Measurements from ENCODE around the gene ALG12.

The ALG12 gene

DNA sequence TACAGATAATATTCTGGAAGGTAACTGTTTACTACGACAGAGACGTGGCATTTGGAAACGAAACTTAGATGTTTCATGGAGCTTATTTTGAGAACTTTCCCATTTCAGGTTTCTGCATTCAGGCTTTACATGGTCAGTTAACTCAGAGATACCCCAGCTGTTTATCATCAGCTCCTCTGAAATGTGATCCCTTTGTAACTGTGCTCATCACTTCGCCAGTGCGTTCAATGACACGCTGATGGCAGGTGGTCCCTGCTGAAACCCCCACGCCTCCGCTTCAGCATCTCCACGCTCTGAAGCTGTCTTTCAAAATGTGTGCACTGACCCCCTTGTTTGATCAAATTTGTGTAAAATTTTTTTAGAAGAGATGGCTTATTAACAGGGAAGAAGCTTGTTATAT, 30.5 kb downstream of the ALG12 start:
- Histone ChIP-seq H3K27ac (ENCODE audit: low read length) (no peak overlapping the region), H3K4me2 (ENCODE audit: low read length) (no peak overlapping the region), H4K20me1 (ENCODE audit: insufficient read depth, low read length) (peaks cover 2% of the 10 kb centered on the region; the same call in 1 of the 2 replicates), H3K79me2 (ENCODE audit: low read length) (peaks cover 1% of the 10 kb centered on the region), H3K4me3 (ENCODE audit: low read length) (no peak overlapping the region), H3K4me1 (ENCODE audit: low read length) (no peaks in the 10 kb centered on the region), H3K9ac (ENCODE audit: low read length) (no peak overlapping the region), H3K36me3 (replicated peaks; ENCODE audit: low read depth, low read length) (peaks cover 48% of the 10 kb centered on the region), H2AFZ (ENCODE audit: low read depth, low read length) (no peak overlapping the region), H3K27me3 (ENCODE audit: low read depth, low read length) (no peaks in the 10 kb centered on the region), H3K9me3 (ENCODE audit: insufficient read depth, low read length) (no peaks in the 10 kb centered on the region)
- TF ChIP-seq, protein P1, sequence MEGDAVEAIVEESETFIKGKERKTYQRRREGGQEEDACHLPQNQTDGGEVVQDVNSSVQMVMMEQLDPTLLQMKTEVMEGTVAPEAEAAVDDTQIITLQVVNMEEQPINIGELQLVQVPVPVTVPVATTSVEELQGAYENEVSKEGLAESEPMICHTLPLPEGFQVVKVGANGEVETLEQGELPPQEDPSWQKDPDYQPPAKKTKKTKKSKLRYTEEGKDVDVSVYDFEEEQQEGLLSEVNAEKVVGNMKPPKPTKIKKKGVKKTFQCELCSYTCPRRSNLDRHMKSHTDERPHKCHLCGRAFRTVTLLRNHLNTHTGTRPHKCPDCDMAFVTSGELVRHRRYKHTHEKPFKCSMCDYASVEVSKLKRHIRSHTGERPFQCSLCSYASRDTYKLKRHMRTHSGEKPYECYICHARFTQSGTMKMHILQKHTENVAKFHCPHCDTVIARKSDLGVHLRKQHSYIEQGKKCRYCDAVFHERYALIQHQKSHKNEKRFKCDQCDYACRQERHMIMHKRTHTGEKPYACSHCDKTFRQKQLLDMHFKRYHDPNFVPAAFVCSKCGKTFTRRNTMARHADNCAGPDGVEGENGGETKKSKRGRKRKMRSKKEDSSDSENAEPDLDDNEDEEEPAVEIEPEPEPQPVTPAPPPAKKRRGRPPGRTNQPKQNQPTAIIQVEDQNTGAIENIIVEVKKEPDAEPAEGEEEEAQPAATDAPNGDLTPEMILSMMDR (IDR thresholded peaks at IDR 0.05; ENCODE audit: low read depth, low read length) = no peak
- no peak for TF ChIP-seq EZH2phosphoT487 (IDR thresholded peaks at IDR 0.05; ENCODE audit: low read depth)

DNA sequence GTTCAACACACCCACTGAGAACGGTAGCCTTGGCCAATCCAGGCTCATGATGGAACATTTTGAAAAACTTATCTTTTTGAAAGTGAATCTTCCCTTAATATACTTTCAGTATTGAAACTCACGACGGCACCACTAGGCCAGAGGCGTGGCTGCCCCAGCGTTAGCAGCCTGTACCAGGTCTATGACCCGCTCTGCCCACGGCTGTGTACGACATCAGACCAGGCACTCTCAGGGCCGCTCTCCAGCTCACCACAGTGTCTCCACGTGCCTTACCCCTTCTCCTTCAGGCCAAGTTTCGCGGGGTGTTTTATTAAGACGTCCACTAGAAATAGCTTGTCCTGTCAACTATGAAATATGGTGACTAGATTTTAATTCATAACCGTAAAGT, 31.2 kb downstream of the ALG12 start:
- Histone ChIP-seq H3K9ac (ENCODE audit: low read length) (no peak overlapping the region), H3K79me2 (ENCODE audit: low read length) (peaks cover 8% of the 10 kb centered on the region), H3K4me3 (ENCODE audit: low read length) (no peak overlapping the region), H4K20me1 (ENCODE audit: insufficient read depth, low read length) (peaks cover 8% of the 10 kb centered on the region), H3K4me2 (ENCODE audit: low read length) (no peak overlapping the region), H3K27ac (ENCODE audit: low read length) (no peak overlapping the region), H3K9me3 (ENCODE audit: insufficient read depth, low read length) (no peaks in the 10 kb centered on the region), H3K27me3 (ENCODE audit: low read depth, low read length) (no peaks in the 10 kb centered on the region), H3K36me3 (replicated peaks; ENCODE audit: low read depth, low read length) (peaks cover 48% of the 10 kb centered on the region), H2AFZ (ENCODE audit: low read depth, low read length) (no peak overlapping the region), H3K4me1 (ENCODE audit: low read length) (no peaks in the 10 kb centered on the region)
- TF ChIP-seq, protein P1 (IDR thresholded peaks at IDR 0.05; ENCODE audit: low read depth, low read length) = no peak
- no peak for TF ChIP-seq EZH2phosphoT487 (IDR thresholded peaks at IDR 0.05; ENCODE audit: low read depth)

DNA sequence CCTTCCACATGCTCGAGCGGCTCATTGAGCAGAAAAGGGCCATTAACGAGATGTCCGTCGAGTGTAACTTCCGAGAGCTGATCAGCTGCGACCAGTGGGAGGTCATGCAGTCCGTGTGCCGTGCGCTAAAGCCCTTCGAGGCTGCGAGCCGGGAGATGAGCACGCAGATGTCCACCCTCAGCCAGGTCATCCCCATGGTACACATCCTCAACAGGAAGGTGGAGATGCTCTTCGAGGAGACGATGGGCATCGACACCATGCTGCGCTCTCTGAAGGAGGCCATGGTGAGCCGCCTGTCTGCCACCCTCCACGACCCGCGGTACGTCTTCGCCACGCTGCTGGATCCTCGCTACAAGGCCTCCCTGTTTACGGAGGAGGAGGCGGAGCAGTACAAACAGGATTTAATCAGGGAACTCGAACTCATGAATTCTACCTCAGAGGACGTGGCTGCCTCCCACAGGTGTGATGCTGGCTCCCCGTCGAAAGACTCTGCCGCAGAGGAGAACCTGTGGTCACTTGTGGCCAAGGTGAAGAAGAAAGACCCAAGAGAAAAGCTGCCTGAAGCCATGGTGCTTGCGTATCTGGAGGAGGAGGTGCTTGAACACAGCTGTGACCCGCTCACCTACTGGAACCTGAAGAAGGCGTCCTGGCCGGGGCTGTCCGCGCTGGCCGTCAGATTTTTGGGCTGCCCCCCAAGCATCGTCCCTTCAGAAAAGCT, 31.7 kb downstream of the ALG12 start:
- Histone ChIP-seq H2AFZ (ENCODE audit: low read depth, low read length) (no peak overlapping the region), H3K4me3 (ENCODE audit: low read length) (no peak overlapping the region), H4K20me1 (ENCODE audit: insufficient read depth, low read length) (peaks cover 13% of the 10 kb centered on the region), H3K9ac (ENCODE audit: low read length) (no peak overlapping the region), H3K9me3 (ENCODE audit: insufficient read depth, low read length) (no peaks in the 10 kb centered on the region), H3K4me1 (ENCODE audit: low read length) (peaks cover 4% of the 10 kb centered on the region), H3K4me2 (ENCODE audit: low read length) (no peak overlapping the region), H3K27me3 (ENCODE audit: low read depth, low read length) (no peaks in the 10 kb centered on the region), H3K27ac (ENCODE audit: low read length) (no peak overlapping the region), H3K36me3 (replicated peaks; ENCODE audit: low read depth, low read length) (peaks cover 48% of the 10 kb centered on the region), H3K79me2 (ENCODE audit: low read length) (peaks cover 13% of the 10 kb centered on the region)
- TF ChIP-seq, protein P1 (IDR thresholded peaks at IDR 0.05; ENCODE audit: low read depth, low read length) = no peak
- no peak for TF ChIP-seq EZH2phosphoT487 (IDR thresholded peaks at IDR 0.05; ENCODE audit: low read depth)

DNA sequence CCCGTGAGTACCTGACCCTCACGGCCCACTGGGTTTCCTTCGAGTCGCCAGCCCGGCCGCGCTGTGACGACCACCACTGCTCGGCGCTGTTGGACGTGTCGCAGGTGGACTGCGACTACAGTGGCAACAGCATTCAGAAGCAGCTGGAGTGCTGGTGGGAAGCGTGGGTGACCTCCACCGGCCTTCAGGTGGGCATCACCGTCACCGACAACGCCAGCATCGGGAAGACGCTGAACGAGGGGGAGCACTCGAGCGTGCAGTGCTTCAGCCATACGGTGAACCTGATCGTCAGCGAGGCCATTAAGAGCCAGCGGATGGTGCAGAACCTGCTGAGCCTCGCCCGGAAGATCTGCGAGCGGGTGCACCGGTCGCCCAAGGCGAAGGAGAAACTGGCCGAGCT, 32.4 kb downstream of the ALG12 start:
- no peak overlapping the region for H3K4me3 ChIP-seq (ENCODE audit: low read length)
- H3K9ac ChIP-seq (ENCODE audit: low read length) = no peak overlapping the region
- no peaks in the 10 kb centered on the region for H3K27me3 ChIP-seq (ENCODE audit: low read depth, low read length)
- no peak for TF ChIP-seq EZH2phosphoT487 (IDR thresholded peaks at IDR 0.05; ENCODE audit: low read depth)
- TF ChIP-seq, protein P1 (IDR thresholded peaks at IDR 0.05; ENCODE audit: low read depth, low read length) = no peak
- peaks cover 10% of the 10 kb centered on the region for H3K4me1 ChIP-seq (ENCODE audit: low read length)
- no peak overlapping the region for H3K27ac ChIP-seq (ENCODE audit: low read length)
- H3K79me2 ChIP-seq (ENCODE audit: low read length) = peaks cover 20% of the 10 kb centered on the region
- H2AFZ ChIP-seq (ENCODE audit: low read depth, low read length) = no peak overlapping the region
- no peak overlapping the region for H3K4me2 ChIP-seq (ENCODE audit: low read length)
- peaks cover 48% of the 10 kb centered on the region for H3K36me3 ChIP-seq (replicated peaks; ENCODE audit: low read depth, low read length)
- H3K9me3 ChIP-seq (ENCODE audit: insufficient read depth, low read length) = no peaks in the 10 kb centered on the region
- peaks cover 15% of the 10 kb centered on the region for H4K20me1 ChIP-seq (ENCODE audit: insufficient read depth, low read length)
